Transverse colon (tissue), 4 donors: ENCODE results near the gene SMIM44.

Experiments
- CTCF ChIP-seq, 5 experiments: fragments of 200-600 bp in 3 of 5; fragments of 450-650 bp in 2 of 5; sonication (generic) in 3 of 5; IDR thresholded peaks; 1 replicate in 2 of 5; 2 replicates in 3 of 5; pipeline ENCODE4 v1.5.1; 2016 to 2017; ENCODE audit warnings: antibody characterized with exemption in 5 of 5, inconsistent platforms in 3 of 5, mild to moderate bottlenecking in 2 of 5, moderate library complexity in 1 of 5
- EP300 ChIP-seq: sonication (generic); formaldehyde crosslinking; IDR thresholded peaks from one replicate; pipeline ENCODE4 v1.6.1; 2017; ENCODE audit warnings: antibody characterized with exemption, low read depth
- POLR2A ChIP-seq: fragments of 450-650 bp; IDR thresholded peaks from one replicate; pipeline ENCODE4 v1.6.1; 2016; ENCODE audit warnings: antibody characterized with exemption, mild to moderate bottlenecking, moderate library complexity
- POLR2AphosphoS5 ChIP-seq, 3 donors: sonication (generic); formaldehyde crosslinking; IDR thresholded peaks; one replicate each; pipeline ENCODE4 v1.6.1; 2016; ENCODE audit warnings: antibody characterized with exemption in 3 of 3

- TF ChIP-seq CTCF (IDR thresholded peaks at IDR 0.05), result peak in 1 of 5 experiments; percentile 16
- peak; percentile 44 for TF ChIP-seq POLR2A
- TF ChIP-seq POLR2AphosphoS5 (IDR thresholded peaks at IDR 0.05), result peak; percentile 49 to 85 (median 78)
- TF ChIP-seq EP300, result no peak
These were observed 48.3 kb downstream of the SMIM44 start for GRCh38 chr19:3434630-3435553.
